Cardiac muscle cell (in vitro differentiated cells and primary cell): ENCODE data around the gene NME3. TPM values are rescaled to one million over a fixed set of nuclear protein-coding genes. Genes with fewer than 3 reads are reported as not detected.

Source experiments
- DNase-seq, 2 donors: peaks; one replicate each; pipeline versions ENCODE4 v3.0.0 to v3.0.0-alpha.2; 2010 to 2017; ENCODE audit warnings: low read depth in 1 of 2, low spot score in 1 of 2
- H3K27ac ChIP-seq: fragments of 200-600 bp; sonication (generic); 2 replicates; pipeline ENCODE4 v1.5.1; 2016
- H3K27me3 ChIP-seq: fragments of 200-600 bp; sonication (generic); 2 replicates; pipeline ENCODE4 v1.6.0; 2016; ENCODE audit warnings: control low read depth
- H3K36me3 ChIP-seq: fragments of 200-600 bp; sonication (generic); 2 replicates; pipeline ENCODE4 v1.5.1; 2016; ENCODE audit warnings: control low read depth
- H3K4me1 ChIP-seq: fragments of 200-600 bp; sonication (generic); 2 replicates; pipeline ENCODE4 v1.8.1; 2017; ENCODE audit warnings: low read depth, mild to moderate bottlenecking, mixed run types
- H3K4me3 ChIP-seq: fragments of 200-600 bp; sonication (generic); 2 replicates; pipeline ENCODE4 v1.5.1; 2016; ENCODE audit warnings: mild to moderate bottlenecking
- H3K9me3 ChIP-seq: fragments of 200-600 bp; sonication (generic); 2 replicates; pipeline ENCODE4 v1.5.1; 2017; ENCODE audit warnings: low read depth, mild to moderate bottlenecking, control low read depth
- CTCF ChIP-seq: IDR thresholded peaks from 2 replicates; pipeline ENCODE4 v1.5.1; 2012; ENCODE audit warnings: low read depth, mild to moderate bottlenecking, low read length
- polyA plus RNA-seq: library from polyadenylated mRNA; unstranded; fragments of >200 nt; fragmentation: Nextera tagmentation; extraction: Ambion mirVana; gene quantifications from 2 replicates; pipeline ENCODE4 v1.2.1, GENCODE V29; 2016
- total RNA-seq: library from RNA; depleted of rRNA; stranded (reverse); fragments of >200 nt; gene quantifications from 2 replicates; pipeline ENCODE4 v1.2.3, GENCODE V29; 2016

Gene NME3
- total and polyA plus RNA-seq, 2 experiments from 2014 or later: 76.9 to 106 TPM

GRCh38 chr16:1775006-1775845 lies 3.9 kb upstream of the NME3 start:
- Histone ChIP-seq H3K27me3 (no peaks in the 10 kb centered on the region), H3K36me3 (no peaks in the 10 kb centered on the region), H3K4me3 (no peak overlapping the region), H3K4me1 (peaks cover 13% of the 10 kb centered on the region), H3K27ac (no peak overlapping the region), H3K9me3 (no peaks in the 10 kb centered on the region)
- no peak for DNase-seq
- no peak for TF ChIP-seq CTCF

- H3K27me3 ChIP-seq: no peaks in the 10 kb centered on the region
- no peak for TF ChIP-seq CTCF
- no peaks in the 10 kb centered on the region for H3K36me3 ChIP-seq
- DNase-seq: no peak
- no peaks in the 10 kb centered on the region for H3K9me3 ChIP-seq
- H3K27ac ChIP-seq: no peak overlapping the region
- peaks cover 13% of the 10 kb centered on the region for H3K4me1 ChIP-seq
- peak overlapping the region; percentile 59 for H3K4me3 ChIP-seq
Observed at GRCh38 chr16:1774448-1774780, 3.1 kb upstream of the NME3 start.

GRCh38 chr16:1773703-1774447 lies 2.5 kb upstream of the NME3 start:
- Histone ChIP-seq H3K27ac (peak overlapping the region; percentile 88), H3K9me3 (no peaks in the 10 kb centered on the region), H3K27me3 (no peaks in the 10 kb centered on the region), H3K36me3 (no peaks in the 10 kb centered on the region), H3K4me3 (peak overlapping the region; percentile 59), H3K4me1 (peaks cover 13% of the 10 kb centered on the region)
- no peak for TF ChIP-seq CTCF
- peak in 1 of 2 donors; percentile 49 for DNase-seq

- peak; percentile 67 for TF ChIP-seq CTCF
- H3K36me3 ChIP-seq: peaks cover under 1% of the 10 kb centered on the region
- H3K27ac ChIP-seq: peak within 1 kb of the TSS; percentile 88
- no peaks in the 10 kb centered on the region for H3K27me3 ChIP-seq
- no peaks in the 10 kb centered on the region for H3K9me3 ChIP-seq
- H3K4me3 ChIP-seq: peak within 1 kb of the TSS; percentile 59
- peak; percentile 86 to 94 for DNase-seq
- H3K4me1 ChIP-seq: peaks cover 13% of the 10 kb centered on the region
Observed at GRCh38 chr16:1772908-1773702, 1.8 kb upstream of the NME3 start, which contains the start of gene MRPS34. MRPS34 (minus strand) TSS chr16:1773134; CDS start chr16:1773119, 15 bp downstream.

GRCh38 chr16:1772362-1772907 lies 1.1 kb upstream of the NME3 start, which contains the start of gene EME2:
EME2 (plus strand) TSS chr16:1772810; CDS start chr16:1773228, 418 bp downstream.
- Histone ChIP-seq H3K36me3 (peaks cover 7% of the 10 kb centered on the region), H3K27me3 (no peaks in the 10 kb centered on the region), H3K4me1 (peaks cover 13% of the 10 kb centered on the region), H3K4me3 (peak within 1 kb of the TSS; percentile 59), H3K27ac (peak within 1 kb of the TSS; percentile 88), H3K9me3 (no peaks in the 10 kb centered on the region)
- TF ChIP-seq CTCF: no peak
- no peak for DNase-seq
